ENCODE data around the gene CLEC19A. TPM values are rescaled to one million over a fixed set of nuclear protein-coding genes. Genes with fewer than 3 reads are reported as not detected.

The CLEC19A gene
- not detected in 2 replicates for total RNA-seq (2014; rRNA removed; shearing (Covaris generic))

- no peak for DNase-seq (ENCODE audit: low spot score)
- in situ Hi-C loops (cut with HindIII; ENCODE audit: low sequenced_read_pairs): no loop called here
Measured at GRCh38 chr16:19285431-19285830, at the start of gene CLEC19A. Gene CLEC19A, plus strand, starts transcription at chr16:19285731. Its CDS starts 121 bp downstream, at chr16:19285852.

GRCh38 chr16:19235886-19236285, 49.6 kb upstream of the CLEC19A start:
- no peak for DNase-seq (ENCODE audit: low spot score)

GRCh38 chr16:19236561-19237209, 48.8 kb upstream of the CLEC19A start:
- in situ Hi-C loops (cut with HindIII; ENCODE audit: low sequenced_read_pairs): no loop called here
- no peak for DNase-seq (ENCODE audit: low spot score)

More at GRCh38 chr16:19235886-19236285, 49.6 kb upstream of the CLEC19A start:
- in situ Hi-C loops (cut with HindIII; ENCODE audit: low sequenced_read_pairs): no loop called here

GRCh38 chr16:19238406-19238805, 47.1 kb upstream of the CLEC19A start:
- in situ Hi-C loops (cut with HindIII; ENCODE audit: low sequenced_read_pairs): no loop called here
- DNase-seq (ENCODE audit: low spot score): peak; percentile 3

GRCh38 chr16:19239511-19240155, 45.9 kb upstream of the CLEC19A start:
- in situ Hi-C loops (cut with HindIII; ENCODE audit: low sequenced_read_pairs): no loop called here
- no peak for DNase-seq (ENCODE audit: low spot score)

GRCh38 chr16:19240494-19240893, 45.0 kb upstream of the CLEC19A start:
- DNase-seq (ENCODE audit: low spot score): no peak
- in situ Hi-C loops (cut with HindIII; ENCODE audit: low sequenced_read_pairs): no loop called here

- in situ Hi-C loops (cut with HindIII; ENCODE audit: low sequenced_read_pairs): no loop called here
- DNase-seq (ENCODE audit: low spot score): no peak
Measured at GRCh38 chr16:19241512-19241911, 44.0 kb upstream of the CLEC19A start.

GRCh38 chr16:19242186-19242585, 43.3 kb upstream of the CLEC19A start:
- in situ Hi-C loops (cut with HindIII; ENCODE audit: low sequenced_read_pairs): no loop called here
- DNase-seq (ENCODE audit: low spot score): no peak

GRCh38 chr16:19242987-19243575, 42.5 kb upstream of the CLEC19A start:
- no peak for DNase-seq (ENCODE audit: low spot score)

GRCh38 chr16:19245326-19245925, 40.1 kb upstream of the CLEC19A start:
- in situ Hi-C loops (cut with HindIII; ENCODE audit: low sequenced_read_pairs): no loop called here
- no peak for DNase-seq (ENCODE audit: low spot score)

More at GRCh38 chr16:19242987-19243575, 42.5 kb upstream of the CLEC19A start:
- in situ Hi-C loops (cut with HindIII; ENCODE audit: low sequenced_read_pairs): no loop called here

GRCh38 chr16:19252904-19253303, 32.6 kb upstream of the CLEC19A start:
- in situ Hi-C loops (cut with HindIII; ENCODE audit: low sequenced_read_pairs): no loop called here
- no peak for DNase-seq (ENCODE audit: low spot score)

- DNase-seq (ENCODE audit: low spot score): no peak
- in situ Hi-C loops (cut with HindIII; ENCODE audit: low sequenced_read_pairs): no loop called here
Measured at GRCh38 chr16:19254611-19255010, 30.9 kb upstream of the CLEC19A start.

GRCh38 chr16:19264123-19264673, 21.3 kb upstream of the CLEC19A start:
- in situ Hi-C loops (cut with HindIII; ENCODE audit: low sequenced_read_pairs): no loop called here
- DNase-seq (ENCODE audit: low spot score): no peak

GRCh38 chr16:19265380-19265930, 20.1 kb upstream of the CLEC19A start:
- in situ Hi-C loops (cut with HindIII; ENCODE audit: low sequenced_read_pairs): no loop called here
- DNase-seq (ENCODE audit: low spot score): peak; percentile 9

- no peak for DNase-seq (ENCODE audit: low spot score)
- in situ Hi-C loops (cut with HindIII; ENCODE audit: low sequenced_read_pairs): no loop called here
Measured at GRCh38 chr16:19266774-19267173, 18.8 kb upstream of the CLEC19A start.

GRCh38 chr16:19269098-19269497, 16.4 kb upstream of the CLEC19A start:
- DNase-seq (ENCODE audit: low spot score): no peak
- in situ Hi-C loops (cut with HindIII; ENCODE audit: low sequenced_read_pairs): no loop called here

- in situ Hi-C loops (cut with HindIII; ENCODE audit: low sequenced_read_pairs): no loop called here
Measured at GRCh38 chr16:19274165-19274797, 11.2 kb upstream of the CLEC19A start.

GRCh38 chr16:19278403-19278802, 7.1 kb upstream of the CLEC19A start:
- DNase-seq (ENCODE audit: low spot score): no peak
- in situ Hi-C loops (cut with HindIII; ENCODE audit: low sequenced_read_pairs): no loop called here

More at GRCh38 chr16:19274165-19274797, 11.2 kb upstream of the CLEC19A start:
- DNase-seq (ENCODE audit: low spot score): no peak

GRCh38 chr16:19281246-19281645, 4.3 kb upstream of the CLEC19A start:
- in situ Hi-C loops (cut with HindIII; ENCODE audit: low sequenced_read_pairs): no loop called here
- no peak for DNase-seq (ENCODE audit: low spot score)

Data from G401 (cell line).